GM08714 (cell line): ENCODE results near the gene CLEC2B.
A peak's percentile ranks its signal among the peaks of the same experiment; 100 is the strongest.
"Not testable (repeated sequence)": the region's sequence is repeated elsewhere in the genome, so short reads cannot be mapped to it uniquely, and the experiment has no call there.

Source experiments
- H3K4me3 ChIP-seq: fragments of 200-500 bp; sonication (Bioruptor generic); 2 replicates; pipeline ENCODE4 v1.5.1; 2014; ENCODE audit warnings: mild to moderate bottlenecking, low read length, inconsistent platforms
- ZNF274 ChIP-seq: IDR thresholded peaks from 2 replicates; pipeline ENCODE4 v1.6.1; 2012; ENCODE audit warnings: mild to moderate bottlenecking, low read depth, low read length

CLEC2B gene

DNA sequence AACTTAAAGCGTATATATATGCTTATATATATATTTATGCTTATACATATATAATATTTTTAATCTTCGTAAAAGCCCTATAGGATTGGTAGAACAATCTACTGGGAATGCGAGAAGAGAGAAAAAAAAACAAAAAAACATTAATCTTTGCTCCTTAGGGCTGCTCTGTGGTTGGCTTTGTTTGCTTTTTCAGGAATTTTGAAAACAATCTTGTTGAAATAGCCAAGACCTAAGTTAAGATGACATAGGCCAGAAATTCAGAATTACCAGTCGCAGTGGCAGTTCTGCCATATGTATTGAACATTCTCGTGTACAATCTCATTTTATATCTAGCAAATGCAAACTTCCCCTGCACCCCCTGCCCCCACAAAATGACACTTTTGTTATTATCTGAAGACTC lies 12.8 kb upstream of the CLEC2B start:
- no peak overlapping the region for H3K4me3 ChIP-seq
- TF ChIP-seq ZNF274, result no peak

GRCh38 chr12:9881246-9881645 lies 12.1 kb upstream of the CLEC2B start, which contains the start of gene KLRF2:
KLRF2 (plus strand) TSS chr12:9881489; CDS start chr12:9881596, 107 bp downstream.
- no peak for TF ChIP-seq ZNF274
- no peak within 1 kb of the TSS for H3K4me3 ChIP-seq

- no peak overlapping the region for H3K4me3 ChIP-seq
- no peak for TF ChIP-seq ZNF274
Measured at GRCh38 chr12:9880532-9881078, 11.5 kb upstream of the CLEC2B start.

DNA sequence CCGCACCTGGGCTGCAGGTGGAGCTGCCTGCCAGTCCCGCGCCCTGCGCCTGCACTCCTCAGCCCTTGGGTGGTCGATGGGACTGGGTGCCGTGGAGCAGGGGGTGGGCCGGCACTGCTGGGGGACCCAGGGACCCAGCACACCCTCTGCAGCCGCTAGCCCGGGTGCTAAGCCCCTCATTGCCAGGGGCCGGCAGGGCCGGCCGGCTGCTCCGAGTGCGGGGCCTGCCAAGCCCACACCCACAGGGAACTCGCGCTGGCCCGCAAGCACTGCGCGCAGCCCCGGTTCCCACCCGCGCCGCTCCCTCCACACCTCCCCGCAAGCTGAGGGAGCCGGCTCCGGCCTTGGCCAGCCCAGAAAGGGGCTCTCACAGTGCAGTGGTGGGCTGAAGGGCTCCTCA lies 7.0 kb upstream of the CLEC2B start:
- not testable (repeated sequence) for H3K4me3 ChIP-seq

- TF ChIP-seq ZNF274, result no peak
- no peak overlapping the region for H3K4me3 ChIP-seq
Measured at GRCh38 chr12:9872742-9873141, 3.6 kb upstream of the CLEC2B start.

- H3K4me3 ChIP-seq, result no peak overlapping the region
- no peak for TF ChIP-seq ZNF274
Measured at GRCh38 chr12:9872162-9872561, 3.0 kb upstream of the CLEC2B start.

DNA sequence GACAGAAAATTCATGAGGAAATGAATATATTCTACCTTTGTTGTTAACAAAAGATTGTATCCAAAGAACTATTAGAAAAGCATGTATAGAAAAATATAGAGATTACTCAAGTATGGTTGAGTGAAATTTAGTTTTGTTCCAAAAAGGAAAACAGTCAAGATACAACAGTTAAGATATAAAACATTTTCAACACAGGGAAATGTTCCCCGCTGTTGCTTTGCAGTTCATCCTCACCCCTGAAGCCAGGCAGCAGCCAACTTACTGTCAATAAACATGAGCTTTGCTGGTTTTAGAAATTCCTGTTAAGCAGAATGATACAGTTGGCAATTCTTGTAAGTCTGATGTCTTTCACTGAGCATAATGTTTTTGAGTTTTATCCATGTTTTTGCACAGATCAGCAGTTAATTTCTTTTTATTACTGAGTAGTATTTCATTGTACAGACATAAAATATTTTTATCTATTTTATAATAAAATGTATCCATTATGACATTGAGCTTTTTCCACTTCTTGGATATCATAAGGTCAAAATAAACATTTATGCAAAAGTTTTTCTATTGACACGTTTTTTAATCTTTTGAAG lies 1.2 kb upstream of the CLEC2B start:
- TF ChIP-seq ZNF274, result no peak
- no peak overlapping the region for H3K4me3 ChIP-seq

DNA sequence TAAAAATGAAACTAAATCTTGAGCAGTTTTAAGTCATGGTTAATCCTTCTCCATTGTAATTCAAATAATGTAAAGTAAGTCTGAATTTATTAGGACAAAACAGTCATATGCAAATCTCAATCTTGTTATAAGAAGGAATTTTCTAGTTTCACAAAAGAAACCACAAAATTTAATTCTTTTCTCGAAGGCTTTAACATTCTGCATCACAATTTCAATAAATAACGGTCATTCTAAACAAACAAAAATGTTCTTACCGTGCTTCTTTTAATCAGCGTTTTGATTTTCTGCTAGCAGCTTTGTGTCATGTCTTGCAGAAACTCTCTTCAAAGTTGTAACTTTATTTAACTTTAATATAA lies 225 bp downstream of the CLEC2B start:
- no peak for TF ChIP-seq ZNF274
- peak overlapping the region; percentile 56; the same call in 1 of the 2 replicates for H3K4me3 ChIP-seq

DNA sequence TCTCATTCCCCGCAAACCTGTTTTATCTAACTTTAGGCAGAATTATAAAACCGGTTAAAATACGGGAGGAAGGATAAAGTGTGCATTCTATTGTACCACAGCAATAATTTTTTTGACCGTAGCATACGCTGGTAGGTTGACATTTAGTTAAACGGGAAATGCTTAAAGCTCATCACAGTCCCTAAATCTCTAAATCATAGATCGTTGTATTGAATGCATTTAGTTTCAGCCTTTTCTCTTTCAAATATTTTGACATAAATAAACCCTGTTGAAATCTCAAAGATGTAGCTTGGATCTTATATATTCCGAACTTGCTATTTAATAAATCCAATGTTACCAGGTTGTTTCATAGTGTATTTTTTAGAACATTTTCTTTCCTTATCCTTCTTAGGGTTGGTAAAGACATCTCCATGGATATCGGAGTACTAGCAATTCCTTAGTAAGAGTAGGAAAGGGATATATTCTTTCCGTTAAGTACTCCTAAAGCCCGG lies 798 bp downstream of the CLEC2B start:
- peak overlapping the region; percentile 56; the same call in 1 of the 2 replicates for H3K4me3 ChIP-seq
- TF ChIP-seq ZNF274, result no peak

GRCh38 chr12:9867531-9867930 lies 1.6 kb downstream of the CLEC2B start:
- H3K4me3 ChIP-seq, result peak overlapping the region; percentile 25; the same call in 1 of the 2 replicates
- no peak for TF ChIP-seq ZNF274

DNA sequence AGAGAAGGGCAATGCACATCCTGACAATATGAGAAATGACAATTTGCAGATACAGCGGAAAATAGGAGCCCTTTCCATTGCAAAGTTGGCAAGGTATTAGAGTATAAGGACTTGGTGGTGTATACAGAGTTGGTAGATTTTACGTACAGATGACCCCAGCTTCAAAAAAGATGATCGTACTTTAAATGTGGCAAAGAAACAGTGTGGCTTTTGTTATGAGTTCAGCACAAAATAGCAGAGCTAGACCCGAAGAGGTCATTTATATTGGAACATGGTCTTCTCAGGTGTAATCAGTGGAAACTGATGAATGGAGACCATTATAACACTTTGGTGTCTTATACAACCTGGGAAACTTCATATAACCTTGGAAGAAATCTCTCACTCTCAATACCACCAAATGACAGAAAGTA lies 2.3 kb downstream of the CLEC2B start:
- H3K4me3 ChIP-seq, result 0 out of 2 replicates have a peak overlapping the region, but pooled peaks have one; percentile 16
- no peak for TF ChIP-seq ZNF274

DNA sequence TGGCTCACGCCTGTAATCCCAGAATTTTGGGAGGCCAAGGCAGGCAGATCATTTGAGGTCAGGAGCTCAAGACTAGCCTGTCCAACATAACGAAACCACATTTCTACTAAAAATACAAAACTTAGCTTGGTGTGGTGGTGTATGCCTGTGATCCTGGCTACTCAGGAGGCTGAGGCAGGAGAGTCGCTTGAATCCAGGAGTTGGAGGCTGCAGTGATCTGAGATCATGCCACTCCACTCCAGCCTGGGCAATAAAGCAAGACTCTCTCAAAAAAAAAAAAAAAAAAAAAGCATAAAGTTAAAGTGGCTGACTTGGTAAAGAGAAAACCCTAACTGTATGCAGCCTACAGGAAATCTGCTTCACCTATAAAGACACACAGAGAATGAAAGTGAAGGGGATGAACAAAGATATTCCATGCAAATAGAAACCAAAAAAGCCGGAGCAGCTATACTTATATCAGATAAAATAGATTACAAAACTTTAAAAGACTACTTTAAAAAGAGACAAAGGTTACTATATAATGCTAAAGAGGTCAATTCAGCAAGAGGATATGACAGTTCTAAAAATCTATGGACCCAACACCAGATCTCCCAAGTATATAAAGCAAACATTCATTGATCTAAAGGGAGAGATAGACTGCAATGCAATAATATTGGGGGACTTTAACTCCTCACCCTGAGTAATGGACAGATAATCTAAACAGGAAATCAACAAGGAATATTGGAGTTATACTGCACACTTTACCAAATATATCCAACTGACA lies 4.1 kb downstream of the CLEC2B start:
- no peak for TF ChIP-seq ZNF274
- H3K4me3 ChIP-seq, result peak overlapping the region; percentile 8; the same call in 1 of the 2 replicates

DNA sequence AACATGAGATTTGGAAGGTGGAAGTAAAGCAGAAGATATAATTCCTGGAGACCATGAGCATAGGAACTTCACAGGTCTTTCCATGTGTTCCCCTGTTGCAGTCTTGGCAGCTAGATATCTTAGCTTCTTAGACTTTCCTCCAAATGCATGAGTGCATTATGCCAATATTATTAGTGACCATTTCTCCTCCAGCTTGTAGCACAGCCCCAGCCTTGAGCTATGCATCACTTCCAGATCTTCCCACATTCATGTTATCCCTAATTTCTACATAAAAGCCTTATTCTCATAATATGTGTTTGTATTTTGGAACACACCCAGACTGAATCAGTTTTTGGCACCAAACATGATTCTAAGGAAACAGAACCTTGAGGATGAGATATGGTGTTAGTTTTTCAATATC lies 11.0 kb downstream of the CLEC2B start:
- no peak overlapping the region for H3K4me3 ChIP-seq
- no peak for TF ChIP-seq ZNF274

- no peak for TF ChIP-seq ZNF274
- H3K4me3 ChIP-seq, result no peak overlapping the region
Measured at GRCh38 chr12:9856894-9857293, 12.3 kb downstream of the CLEC2B start.

DNA sequence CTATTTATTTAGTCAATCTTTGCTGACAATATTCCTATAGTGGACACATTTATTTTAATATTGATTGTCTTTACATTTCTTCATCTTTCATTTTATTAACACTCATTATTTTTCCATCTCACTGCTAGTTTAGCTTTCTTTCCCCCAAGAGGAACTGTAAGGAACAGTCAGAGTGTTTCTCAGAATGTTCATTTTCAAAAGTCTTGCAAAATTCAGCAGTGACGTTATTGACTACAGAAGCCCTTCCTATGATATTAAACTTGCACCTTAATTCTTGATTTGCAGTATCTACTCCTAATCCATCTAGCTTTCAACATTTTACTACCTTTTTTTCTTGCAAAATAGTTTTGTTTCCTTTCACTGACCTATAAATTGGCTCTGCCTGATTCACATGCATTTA lies 13.0 kb downstream of the CLEC2B start:
- H3K4me3 ChIP-seq, result no peak overlapping the region
- TF ChIP-seq ZNF274, result no peak
